ENCODE measurements around the gene CPLX1.

Gene CPLX1

DNA sequence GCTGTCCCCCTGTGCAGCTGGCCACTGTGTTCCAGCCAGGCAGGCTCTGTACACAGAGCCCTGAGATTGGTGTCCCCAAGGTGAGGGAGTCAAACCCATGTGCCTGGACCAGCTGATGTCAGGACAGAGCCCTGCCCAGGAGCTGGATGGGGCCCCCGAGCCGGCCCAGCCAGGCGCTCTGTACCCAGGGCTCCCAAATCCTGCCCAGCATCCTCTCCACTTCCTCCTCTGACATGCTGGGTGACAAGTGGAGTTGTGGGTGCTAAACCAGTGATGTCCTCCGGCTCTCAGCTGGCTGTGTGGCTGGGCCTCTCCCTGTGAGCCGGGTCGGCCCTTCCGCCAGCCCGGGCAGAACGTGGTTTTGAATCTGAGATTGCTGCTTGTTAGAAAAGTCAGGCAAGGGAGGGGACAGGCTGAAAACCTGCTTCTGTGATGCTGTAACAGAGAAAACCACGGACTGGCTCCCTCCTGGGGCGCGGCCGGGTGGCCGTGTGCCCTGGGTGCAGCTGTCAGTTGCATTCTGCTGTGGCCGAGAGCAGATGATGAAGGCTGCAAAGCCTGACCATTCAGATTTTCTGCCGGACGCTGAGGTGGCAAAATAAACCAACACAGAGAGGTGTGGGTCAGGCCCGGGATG, 7.9 kb upstream of the CPLX1 start:
- in situ Hi-C loops (cut with MboI; ENCODE audit: low sequenced_read_pairs), result no loop called here

DNA sequence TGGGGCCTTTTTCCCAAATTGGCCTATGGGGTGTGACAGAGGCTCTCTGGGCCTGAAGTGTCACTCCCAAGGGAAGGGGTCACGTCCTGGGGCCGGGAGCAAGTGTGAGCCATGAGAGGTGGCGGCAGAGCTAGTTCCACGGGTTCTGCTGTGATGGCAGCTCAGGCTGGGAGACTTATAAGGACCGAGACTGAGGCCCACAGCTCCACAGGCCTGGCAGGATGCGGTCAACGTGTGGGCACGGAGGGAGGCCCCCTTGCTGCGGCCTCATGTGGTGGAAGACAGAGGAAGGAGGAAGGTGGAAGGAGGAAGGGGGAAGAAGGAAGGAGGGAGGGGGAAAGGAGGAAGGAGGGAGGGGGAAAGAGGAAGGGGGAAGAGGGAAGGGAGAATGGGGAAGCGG, 7.2 kb upstream of the CPLX1 start:
- in situ Hi-C loops (cut with MboI; ENCODE audit: low sequenced_read_pairs), result no loop called here

DNA sequence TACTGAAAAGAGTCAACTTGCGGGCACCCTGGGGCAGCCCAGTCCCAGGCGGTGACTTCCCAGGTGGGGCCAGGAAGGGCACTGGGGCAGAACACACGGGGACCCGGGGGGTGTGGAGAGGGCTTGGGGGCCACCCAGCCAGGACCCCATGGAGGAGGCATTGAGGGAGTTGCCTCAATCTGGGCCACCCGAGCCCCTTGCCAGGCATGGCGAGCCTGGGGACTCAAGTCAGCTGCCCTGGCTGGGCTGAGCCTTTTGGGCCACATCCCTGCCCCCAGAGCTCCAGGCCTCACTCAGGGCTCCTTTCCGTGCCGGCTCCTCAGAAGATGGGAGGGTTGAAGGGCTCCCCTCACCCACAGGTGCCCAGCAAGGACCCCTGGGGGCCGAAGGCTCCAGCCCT, 6.6 kb upstream of the CPLX1 start:
- in situ Hi-C loops (cut with MboI; ENCODE audit: low sequenced_read_pairs), result no loop called here

DNA sequence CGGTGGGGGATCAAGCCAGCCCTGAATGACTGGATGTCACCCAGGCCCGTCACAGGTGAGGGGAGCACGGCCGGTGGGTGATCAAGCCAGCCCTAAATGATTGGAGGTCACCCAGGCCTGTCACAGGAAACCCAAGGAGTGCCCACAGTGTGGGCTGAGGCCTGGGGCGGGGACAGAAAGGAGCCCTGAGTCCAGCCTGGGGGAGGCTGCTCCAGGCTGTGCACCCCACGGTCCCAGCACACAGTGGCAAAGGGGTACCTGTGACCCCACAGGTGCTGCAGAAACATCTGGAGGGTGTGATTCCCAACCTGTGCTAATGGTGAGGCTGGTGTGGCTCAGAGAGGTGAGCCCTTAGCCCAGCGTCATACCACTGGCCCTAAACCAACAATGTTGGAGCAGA, 6.2 kb upstream of the CPLX1 start:
- in situ Hi-C loops (cut with MboI; ENCODE audit: low sequenced_read_pairs), result no loop called here

DNA sequence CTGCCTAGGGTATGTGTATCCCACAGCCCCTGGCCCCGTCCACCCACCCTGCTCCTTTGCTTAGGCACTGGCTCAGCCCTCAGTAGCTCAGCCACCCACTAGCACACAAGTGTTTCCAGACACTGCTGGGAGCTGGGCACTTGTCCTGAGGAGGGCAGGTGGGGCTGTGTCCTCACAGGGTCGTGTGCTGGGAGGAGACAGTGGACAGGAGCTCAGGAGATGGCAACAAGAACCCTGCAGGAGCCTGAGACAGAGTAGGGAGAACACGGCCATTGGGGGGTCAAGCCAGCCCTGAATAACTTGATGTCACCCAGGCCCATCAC, 5.5 kb upstream of the CPLX1 start:
- in situ Hi-C loops (cut with MboI; ENCODE audit: low sequenced_read_pairs), result no loop called here

DNA sequence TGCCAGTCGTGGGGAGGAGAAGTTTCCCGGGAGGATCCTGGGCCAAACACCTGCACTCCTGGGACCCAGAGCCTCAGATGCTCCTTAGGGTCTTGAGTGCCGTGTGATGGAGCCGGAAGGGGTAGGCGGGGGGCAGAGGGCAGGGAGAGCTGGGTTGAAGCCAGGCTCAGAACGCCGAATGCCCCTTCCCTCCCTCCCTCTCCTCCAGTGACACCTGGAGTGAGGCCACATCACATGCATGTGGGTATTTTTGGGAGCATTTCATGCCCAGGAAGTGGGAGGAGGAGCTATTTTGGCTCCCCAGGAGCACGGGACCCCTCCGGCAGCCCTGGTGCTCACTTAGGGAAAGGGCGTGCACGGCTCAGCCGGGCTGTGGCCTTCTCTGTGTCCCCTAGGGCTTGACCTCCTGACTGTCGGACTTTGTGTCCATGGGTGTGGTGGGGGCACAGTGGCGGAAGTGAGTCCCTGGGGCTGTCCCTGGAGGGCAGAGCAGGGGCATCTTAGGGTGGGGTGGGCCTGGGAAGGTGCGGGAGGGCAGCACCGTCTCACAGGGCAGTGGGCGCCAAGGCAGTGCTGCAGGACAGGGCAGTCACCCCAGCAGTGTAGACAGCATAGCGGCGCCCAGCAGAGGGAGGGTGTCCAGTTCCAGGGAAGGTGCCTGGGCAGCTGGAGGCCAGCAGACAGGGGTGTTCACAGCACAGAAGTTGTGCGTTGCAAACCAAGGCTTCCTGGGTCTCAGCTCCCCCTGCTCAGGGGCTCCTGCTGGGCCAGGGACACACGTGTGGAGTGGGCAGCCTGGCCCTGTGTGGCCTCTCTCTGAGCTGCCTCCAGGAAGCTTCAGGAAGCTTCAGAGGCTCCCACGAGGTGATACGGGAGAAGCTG, 4.9 kb upstream of the CPLX1 start:
- in situ Hi-C loops (cut with MboI; ENCODE audit: low sequenced_read_pairs), result no loop called here

DNA sequence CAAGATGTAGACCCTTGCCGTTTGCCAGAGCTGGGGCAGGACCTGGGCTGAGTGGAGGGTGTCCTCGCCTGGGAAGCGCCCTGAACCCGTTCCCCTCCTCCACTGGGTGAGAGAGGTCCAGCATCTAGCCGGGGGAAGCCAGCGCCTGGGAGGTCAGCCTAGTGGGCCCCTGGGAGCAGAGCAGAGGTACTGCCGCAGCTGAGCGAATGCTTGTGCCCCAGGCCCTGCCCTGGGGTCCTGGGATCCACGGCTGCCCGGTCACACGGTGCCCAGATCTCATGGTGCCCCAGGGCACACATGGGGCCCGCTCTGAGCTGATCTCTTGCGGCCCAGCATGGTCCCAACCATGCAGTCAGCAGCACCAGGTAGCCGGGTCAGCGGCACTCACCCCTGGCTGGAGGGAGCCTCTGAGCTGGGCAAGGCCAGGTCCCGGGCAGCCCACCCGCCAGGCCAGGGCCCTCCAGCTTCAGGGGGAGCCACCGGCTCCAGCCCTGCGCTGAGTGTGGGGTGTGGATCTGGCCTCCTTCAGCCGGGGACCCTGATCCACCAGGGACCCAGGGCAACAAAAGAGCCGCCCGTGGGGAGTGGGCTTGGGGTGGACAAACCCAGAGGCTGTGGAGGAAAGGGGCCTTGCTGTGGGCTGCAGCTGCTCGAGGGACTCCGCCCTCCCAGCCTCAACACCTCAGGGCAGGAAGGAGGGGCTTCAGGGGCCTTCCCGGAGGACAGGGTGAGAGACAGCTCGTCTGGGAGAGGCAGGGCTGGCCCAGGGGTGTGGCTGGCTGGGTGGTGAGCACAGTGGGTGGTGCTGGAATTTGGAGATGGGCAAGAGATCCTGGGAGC, 4.1 kb upstream of the CPLX1 start:
- in situ Hi-C loops (cut with MboI; ENCODE audit: low sequenced_read_pairs), result no loop called here

DNA sequence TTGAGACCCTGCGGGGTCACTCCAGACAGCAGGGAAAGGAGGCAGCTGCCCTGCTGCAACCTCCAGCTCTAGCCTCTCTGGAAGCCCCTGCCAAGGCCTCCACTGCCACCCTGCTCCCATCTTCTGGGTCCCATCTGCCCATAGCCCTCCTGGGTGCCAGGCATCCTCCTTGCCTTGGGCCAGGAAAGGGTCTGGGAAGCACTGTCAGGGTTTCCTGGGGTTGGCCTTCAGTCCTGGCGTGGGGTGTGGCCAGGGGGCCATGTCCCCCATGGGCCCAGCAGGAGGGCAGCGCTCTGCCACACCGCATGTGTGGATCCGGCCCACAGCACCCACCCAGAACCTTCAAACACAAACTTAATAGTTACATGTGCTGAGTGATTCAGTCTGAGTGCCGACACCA, 3.4 kb upstream of the CPLX1 start:
- in situ Hi-C loops (cut with MboI; ENCODE audit: low sequenced_read_pairs), result no loop called here

DNA sequence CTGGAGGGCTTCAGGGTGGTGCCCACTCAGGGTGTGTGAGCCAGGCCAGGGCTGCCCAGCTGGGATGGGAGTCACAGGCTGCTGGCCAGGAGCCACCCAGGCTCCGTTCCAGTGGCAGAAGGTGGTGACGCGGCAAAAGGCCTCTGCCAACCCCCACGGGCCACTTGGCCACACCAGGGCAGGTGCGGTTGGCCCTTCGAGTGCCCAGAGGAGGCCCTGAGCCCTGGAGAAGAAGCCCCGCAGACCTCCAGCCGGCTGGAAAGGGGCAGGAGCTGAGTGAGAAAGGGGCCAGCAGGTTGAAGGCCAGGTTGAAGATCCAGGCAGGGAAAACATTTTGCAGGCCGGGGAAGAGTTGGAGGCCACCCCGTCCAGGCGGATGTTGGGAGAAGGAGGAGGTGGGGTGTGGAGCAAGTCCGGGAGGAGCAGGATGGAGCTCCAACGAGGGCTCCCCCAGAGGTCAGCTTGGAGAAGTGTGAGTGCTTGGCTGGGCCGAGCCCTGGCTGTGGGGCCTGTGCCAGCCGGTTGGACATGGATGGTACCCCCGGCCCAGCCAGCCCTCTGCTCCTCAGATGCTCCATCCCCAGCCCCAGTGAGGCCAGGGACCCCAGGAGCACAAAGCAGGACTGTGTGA, 2.8 kb upstream of the CPLX1 start:
- in situ Hi-C loops (cut with MboI; ENCODE audit: low sequenced_read_pairs), result no loop called here

DNA sequence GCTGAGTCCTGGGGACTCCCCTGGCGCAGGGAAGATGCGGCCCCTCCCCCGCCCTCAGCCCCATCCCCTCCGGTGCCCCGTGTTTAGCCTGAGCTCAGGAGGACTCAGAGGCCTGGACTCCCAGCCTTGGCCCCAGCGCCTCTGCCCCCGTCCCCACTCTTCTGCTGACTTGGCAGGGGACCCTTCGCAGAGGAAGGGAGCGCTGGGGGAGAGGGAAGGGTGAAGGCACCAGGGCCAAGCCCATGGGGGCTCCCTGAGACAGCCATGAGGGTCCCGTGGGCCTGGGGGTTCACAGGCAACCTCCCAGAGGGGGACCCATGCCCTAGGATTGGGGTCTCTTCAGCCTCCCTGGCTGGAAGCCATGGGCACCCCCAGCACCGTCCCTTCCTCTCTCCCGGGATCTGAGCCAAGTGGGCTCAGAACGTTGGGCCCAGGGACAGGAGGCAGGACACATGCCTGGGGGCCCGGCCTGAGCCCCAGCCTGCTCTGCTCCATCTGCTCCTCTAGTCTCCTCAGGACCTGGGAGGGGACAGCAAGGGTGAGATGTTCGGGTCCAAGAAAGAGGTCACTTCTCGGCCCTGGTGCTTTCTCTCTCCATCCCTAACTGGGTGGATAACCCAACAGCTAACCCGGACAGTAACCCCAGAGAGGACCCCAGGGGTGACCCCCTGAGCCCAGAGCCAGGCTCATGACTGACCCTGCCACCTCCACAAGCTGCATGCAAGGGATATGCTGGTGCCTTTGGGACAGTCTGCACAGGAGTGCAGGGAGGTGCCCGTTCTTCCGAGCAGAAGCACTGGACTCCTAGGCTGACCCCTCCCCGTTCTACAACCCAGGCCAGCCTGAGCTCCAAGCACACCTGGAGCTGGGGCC, 1.5 kb upstream of the CPLX1 start:
- in situ Hi-C loops (cut with MboI; ENCODE audit: low sequenced_read_pairs), result no loop called here

DNA sequence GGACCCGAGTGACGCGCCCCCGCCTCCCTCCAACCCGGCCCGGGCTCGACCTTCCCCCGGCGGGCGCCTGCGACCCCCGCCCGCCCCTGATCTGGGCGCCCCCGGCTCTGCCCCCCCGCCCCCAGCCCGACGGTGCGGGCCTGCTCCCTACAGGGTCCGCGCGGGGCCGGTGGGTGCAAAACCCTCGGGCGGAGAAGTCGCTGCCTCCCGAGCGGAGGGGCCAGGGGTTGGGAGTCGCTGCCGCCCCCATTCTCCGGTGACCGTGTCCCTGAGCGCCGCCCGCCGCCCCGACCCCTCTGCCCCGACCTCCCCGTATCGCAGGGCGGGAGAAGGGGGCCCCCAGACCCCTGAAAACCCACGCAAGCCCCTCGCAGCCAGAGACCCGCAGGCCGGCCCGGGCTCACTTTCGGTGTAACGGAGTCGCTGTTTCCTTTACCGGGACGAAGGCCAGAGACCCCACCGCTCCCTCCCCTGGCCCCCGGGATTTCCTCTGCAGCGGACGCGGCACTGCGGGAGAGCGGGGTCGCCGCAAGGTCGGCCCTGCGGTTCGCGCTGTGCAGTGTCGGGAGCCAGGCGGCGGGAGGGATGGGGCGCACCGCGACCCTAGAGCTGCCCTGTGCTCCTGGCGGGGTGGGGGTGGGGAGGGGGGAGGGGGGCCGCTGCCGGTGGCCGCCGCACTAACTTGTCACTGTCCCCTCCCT, 729 bp upstream of the CPLX1 start:
- in situ Hi-C loops (cut with MboI; ENCODE audit: low sequenced_read_pairs), result no loop called here

DNA sequence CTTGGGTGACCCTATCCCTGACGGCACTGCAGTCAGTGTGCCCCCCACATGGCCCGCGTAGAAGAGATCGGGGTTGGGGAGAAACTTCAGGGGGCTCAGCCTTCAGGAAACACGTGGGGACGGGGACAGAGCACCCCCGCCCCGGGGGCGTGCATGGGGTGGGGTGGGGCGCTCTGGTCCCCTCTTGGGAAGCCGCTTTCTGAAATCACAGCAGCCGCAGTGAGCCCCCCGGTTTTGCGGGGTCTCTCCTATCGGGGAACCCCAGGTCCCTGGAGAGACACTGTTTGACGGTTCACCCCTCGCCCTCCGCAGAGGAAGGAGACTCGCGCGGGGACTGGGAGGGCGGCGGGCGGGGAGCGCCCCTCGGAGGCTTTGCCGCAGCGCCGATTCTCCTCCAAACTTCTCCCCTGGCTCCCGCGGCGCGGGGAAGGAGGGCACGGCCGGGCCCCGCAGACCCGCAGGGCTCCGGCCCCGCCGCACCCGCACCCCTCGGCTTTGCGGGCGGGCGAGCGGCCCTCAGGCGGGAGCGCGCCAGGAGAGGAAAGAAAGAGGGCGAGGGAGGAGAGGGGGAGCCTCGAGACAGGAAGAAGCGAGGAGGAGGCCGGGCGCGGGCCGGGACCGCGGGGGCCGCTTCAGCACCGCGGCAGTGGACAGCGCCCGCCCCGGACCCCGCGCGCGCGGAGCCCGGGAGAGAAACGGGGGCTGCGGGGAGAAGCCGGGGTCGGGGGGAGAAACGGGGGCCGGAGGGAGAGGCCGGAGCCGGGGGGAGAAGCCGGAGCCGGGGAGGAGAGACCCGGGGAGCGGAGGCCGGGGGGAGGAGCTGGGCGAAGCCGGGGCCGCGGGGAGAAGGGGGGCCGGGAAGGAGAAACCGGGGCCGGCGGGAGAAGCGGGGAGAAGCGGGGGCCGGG, 612 bp downstream of the CPLX1 start:
- in situ Hi-C loops (cut with MboI; ENCODE audit: low sequenced_read_pairs), result no loop called here

DNA sequence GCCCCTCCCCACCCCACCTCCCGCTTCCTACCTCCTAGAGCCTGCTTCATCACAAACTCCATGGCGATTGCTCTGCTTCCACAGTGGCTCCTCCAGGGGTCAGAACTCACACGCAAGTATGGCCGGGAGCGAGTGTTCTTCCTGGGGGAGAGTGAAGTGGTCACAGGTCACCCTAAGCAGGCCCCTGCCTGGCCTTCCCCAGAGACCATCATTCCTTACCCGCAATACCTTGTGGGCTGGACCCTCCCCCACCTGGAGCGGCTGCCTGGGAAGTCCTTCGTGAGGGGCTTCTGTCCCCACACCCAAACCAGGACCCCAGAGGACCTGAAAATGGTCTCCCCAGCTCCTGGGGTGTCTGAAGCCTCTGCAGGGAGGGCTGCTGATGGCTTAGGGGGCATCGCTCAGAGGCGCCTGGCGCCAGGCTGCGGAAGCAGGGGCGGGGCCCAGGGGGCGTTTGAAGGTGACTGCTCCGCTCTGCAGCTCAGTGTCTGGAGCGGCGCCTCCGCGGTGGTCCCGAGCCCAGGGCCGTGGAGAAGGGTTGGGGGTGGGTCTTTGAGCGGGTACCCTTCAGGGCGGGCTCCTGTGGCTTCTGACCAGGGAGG, 1.4 kb downstream of the CPLX1 start:
- in situ Hi-C loops (cut with MboI; ENCODE audit: low sequenced_read_pairs), result no loop called here

DNA sequence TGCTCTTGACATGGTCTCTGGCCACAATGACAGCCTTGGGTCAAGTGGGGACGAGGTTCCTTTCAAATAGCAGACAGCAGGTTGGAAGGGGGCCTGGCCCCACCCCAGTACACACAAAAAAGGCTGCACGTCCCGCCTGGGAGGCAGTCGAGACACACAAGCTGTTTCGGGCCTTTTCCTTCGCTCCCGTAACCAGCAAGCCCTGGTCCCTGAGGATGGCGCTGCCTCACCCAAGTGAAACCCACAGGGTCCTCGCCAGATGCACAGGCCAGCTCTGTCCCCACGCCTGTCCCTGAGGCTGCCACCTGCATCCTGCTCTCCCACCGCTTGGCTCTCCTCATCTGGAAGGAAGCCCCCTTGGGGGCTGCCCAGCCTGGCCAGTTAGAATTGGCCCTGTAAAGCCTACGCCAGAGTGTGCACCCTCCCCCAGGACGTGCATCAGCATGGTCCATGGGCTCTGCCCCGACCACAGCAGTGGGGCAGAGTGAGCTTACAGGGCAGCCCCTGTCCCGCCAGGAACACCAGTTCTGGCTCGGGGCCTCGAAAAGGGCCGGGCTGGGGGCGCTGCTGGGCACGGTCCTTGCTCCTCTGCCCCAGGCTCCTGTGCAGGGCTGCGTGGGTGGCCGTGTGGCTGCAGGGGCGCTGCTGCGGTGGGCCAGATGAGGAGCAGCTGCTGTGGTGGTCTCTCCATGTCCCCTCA, 2.0 kb downstream of the CPLX1 start:
- in situ Hi-C loops (cut with MboI; ENCODE audit: low sequenced_read_pairs), result no loop called here

DNA sequence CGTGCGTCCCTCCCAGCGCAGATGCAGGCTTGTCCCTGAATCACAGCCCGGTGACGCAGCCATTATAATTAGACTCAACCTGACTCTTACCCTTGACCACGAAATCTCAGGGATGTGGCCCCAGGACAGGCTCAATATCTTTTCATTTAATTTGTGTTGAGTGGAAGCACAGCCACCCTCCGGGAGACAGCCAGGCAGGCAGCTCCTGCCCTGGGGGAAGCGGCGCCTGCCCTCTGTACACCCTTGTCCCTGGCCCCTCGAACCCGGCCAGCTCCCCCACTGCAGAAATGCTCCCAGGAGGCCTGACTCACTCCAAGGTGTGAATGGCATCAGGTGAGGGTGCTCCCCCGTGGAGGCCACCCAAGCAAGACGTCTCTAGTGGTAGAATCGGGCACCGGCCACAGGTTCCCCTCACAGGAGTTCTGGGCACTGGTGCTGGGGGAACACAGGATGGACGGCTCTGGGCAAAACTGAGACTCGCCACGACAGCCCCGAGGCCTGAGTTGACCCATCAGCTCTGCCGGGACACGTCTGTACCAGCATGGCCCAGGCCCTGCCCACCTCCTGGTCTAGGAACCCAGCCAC, 2.7 kb downstream of the CPLX1 start:
- in situ Hi-C loops (cut with MboI; ENCODE audit: low sequenced_read_pairs), result no loop called here

DNA sequence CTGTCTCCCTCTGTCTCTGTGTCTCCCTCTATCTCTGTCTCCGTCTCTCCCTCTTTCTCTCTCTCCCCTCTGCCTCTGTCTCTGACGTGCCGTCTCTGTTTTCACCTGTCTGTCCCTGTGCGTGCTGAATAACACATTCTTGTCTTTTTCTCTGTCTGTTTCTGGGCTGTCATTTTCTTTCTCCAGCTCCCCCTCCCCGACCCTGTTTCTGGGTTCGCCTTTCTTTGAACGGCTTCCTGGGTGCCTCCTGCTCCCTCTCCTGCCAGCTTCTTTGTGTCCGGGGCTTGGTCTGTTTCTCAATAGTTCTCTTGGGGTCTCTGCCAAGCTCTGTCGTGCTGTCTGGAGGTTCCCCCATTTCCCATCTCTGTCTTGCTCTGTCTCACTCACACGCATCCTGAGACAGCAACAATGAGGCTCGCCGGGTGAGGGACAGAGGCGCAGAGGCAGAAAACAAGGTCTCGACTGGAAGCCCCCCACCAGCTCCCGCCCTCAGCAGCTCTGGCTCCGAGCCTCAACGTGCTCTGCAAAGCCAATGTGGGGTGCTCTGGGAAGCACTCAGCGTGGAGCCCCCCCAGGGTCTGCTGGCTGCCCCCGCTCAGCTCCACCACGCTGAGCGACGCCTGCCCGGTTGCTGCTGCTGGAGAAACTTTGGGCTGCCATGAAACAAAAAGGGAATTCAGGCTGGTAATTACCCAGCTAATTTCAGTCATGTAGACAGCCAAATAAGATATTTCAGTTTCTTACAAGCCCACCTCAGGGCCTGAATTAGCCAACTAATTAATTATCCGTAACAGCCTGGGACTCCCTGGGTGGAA, 3.4 kb downstream of the CPLX1 start:
- in situ Hi-C loops (cut with MboI; ENCODE audit: low sequenced_read_pairs), result no loop called here

DNA sequence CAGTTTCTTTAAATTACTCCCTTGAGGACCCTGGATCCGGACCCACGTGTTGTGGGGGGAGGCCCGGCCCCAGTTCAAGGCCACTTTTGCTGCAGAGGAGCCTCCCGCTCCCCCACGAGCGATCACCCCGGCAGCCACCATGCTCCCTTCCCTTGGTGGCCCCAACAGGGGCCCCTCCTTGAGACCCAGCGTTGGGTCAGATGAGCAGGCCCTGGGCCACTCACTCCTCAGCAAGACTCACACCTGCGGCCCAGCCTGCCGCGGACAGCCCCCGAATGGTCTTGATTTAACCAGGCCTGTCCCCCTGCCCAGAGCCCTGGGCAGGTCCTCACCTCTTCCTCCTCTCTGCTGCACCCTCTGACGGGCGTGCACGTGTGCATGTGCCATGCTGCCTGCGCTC, 4.3 kb downstream of the CPLX1 start:
- in situ Hi-C loops (cut with MboI; ENCODE audit: low sequenced_read_pairs), result no loop called here
